A673 (cell line): Measurements from ENCODE around the gene CD4. TPM values are rescaled to one million over a fixed set of nuclear protein-coding genes. Genes with fewer than 3 reads are reported as not detected.

ENCODE experiments used
- BruUV-seq: library from RNA; stranded (reverse); fragments of 400-500 nt; replicated peaks from 2 replicates; lab custom pipeline; 2021; lab: Mats Ljungman, UMichigan
- CTCF ChIA-PET: fragments of 300-600 bp; sonication (Branson Sonifier 250); formaldehyde crosslinking; loops from one replicate; lab custom pipeline; 2022; ENCODE audit warnings: antibody characterized with exemption; lab: Charles Lee
- POLR2A ChIA-PET: fragments of 300-600 bp; sonication (Branson Sonifier 250); formaldehyde crosslinking; loops from one replicate; lab custom pipeline; 2022; ENCODE audit warnings: antibody characterized with exemption; ENCODE audit not compliant: low non-redundant PET; lab: Charles Lee
- DNase-seq: peaks from one replicate; pipeline ENCODE4 v3.0.0-alpha.2; 2015; ENCODE audit warnings: low spot score
- H3K27ac ChIP-seq: fragments of 200-600 bp; sonication (generic); 2 replicates; pipeline ENCODE4 v1.5.1; 2016; ENCODE audit warnings: mixed run types, low read depth, mild to moderate bottlenecking, mixed read lengths, antibody characterized with exemption, low read length; ENCODE audit not compliant: poor library complexity, severe bottlenecking
- H3K27me3 ChIP-seq: fragments of 200-600 bp; sonication (generic); replicated peaks from 2 replicates; pipeline ENCODE4 v1.6.1; 2017; ENCODE audit warnings: mixed run types, low read depth, mild to moderate bottlenecking, mixed read lengths, antibody characterized with exemption, low read length; ENCODE audit not compliant: insufficient read depth, poor library complexity
- H3K36me3 ChIP-seq: fragments of 200-600 bp; sonication (generic); 2 replicates; pipeline ENCODE4 v1.6.1; 2016; ENCODE audit warnings: mixed run types, mild to moderate bottlenecking, mixed read lengths, antibody characterized with exemption, low read length; ENCODE audit not compliant: insufficient read depth, poor library complexity, severe bottlenecking
- H3K4me1 ChIP-seq: fragments of 200-600 bp; sonication (generic); 2 replicates; pipeline ENCODE4 v1.6.1; 2017; ENCODE audit warnings: mixed run types, mild to moderate bottlenecking, mixed read lengths, antibody characterized with exemption, low read length; ENCODE audit not compliant: insufficient read depth, poor library complexity, severe bottlenecking
- H3K4me3 ChIP-seq: fragments of 200-600 bp; sonication (generic); 2 replicates; pipeline ENCODE4 v1.5.1; 2016; ENCODE audit warnings: low read depth, mixed run types, mild to moderate bottlenecking, mixed read lengths, low read length; ENCODE audit not compliant: poor library complexity, severe bottlenecking
- H3K9me3 ChIP-seq: fragments of 200-600 bp; sonication (generic); 2 replicates; pipeline ENCODE4 v1.6.1; 2016; ENCODE audit warnings: mixed run types, low read depth, mild to moderate bottlenecking, mixed read lengths, antibody characterized with exemption, low read length; ENCODE audit not compliant: poor library complexity, severe bottlenecking
- EZH2 ChIP-seq: fragments of 200-600 bp; sonication (generic); IDR thresholded peaks from 2 replicates; pipeline ENCODE4 v1.6.1; 2017; ENCODE audit warnings: borderline replicate concordance, low read depth, mild to moderate bottlenecking, mixed read lengths, antibody characterized with exemption, low read length; ENCODE audit not compliant: poor library complexity, severe bottlenecking
- intact Hi-C: fragments of 100-400 bp; cut with micrococcal nuclease; formaldehyde crosslinking; loops from one replicate; pipeline ENCODE4 v1.10.0; 2022; ENCODE audit not compliant: unreplicated experiment
- total RNA-seq: library from RNA; stranded (reverse); gene quantifications from 2 replicates; pipeline ENCODE4 v1.2.3, GENCODE V29; 2021
- TF ChIP-seq, protein P1 (sequence below): fragments of 300-800, 200-600 bp; sonication (generic); conservative IDR thresholded peaks from 2 replicates; pipeline ENCODE4 v1.5.1; 2017; ENCODE audit warnings: low read depth, mild to moderate bottlenecking, antibody characterized with exemption, low read length, moderate library complexity, mixed read lengths

Gene CD4
- total RNA-seq, 1 experiment from 2014 or later, result not detected

DNA sequence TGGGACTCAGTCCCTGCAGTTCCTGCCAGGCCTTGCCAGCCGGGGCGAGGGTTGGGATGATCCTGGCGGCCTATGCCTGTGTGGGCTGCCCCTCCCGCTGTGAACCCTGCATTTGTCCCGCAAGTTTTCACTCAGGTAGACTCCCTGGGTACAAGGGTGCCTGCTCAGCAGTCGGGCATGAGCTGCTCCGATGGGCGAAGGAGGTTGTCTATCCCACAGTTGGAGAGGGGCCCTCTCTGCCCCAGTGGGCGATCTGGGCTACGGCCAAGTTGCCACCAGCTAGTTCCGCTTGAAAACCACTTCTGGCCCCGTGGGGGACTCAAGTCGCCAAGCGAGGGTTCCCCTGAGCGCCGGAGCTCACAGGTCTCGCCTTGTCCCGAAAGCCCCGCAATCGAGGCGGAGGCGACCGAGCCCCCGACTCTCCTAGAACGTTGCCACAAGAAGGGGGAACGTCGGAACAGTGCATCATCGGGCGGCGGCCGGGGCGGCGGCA is 77.6 kb downstream of the CD4 start:
- Histone ChIP-seq H3K4me1 (peaks cover 31% of the 10 kb centered on the region), H3K36me3 (peaks cover 67% of the 10 kb centered on the region), H3K27ac (peak overlapping the region; percentile 99), H3K4me3 (peak overlapping the region; percentile 100), H3K9me3 (no peaks in the 10 kb centered on the region), H3K27me3 (no peaks in the 10 kb centered on the region)
- DNase-seq, result no peak
- TF ChIP-seq, protein P1, sequence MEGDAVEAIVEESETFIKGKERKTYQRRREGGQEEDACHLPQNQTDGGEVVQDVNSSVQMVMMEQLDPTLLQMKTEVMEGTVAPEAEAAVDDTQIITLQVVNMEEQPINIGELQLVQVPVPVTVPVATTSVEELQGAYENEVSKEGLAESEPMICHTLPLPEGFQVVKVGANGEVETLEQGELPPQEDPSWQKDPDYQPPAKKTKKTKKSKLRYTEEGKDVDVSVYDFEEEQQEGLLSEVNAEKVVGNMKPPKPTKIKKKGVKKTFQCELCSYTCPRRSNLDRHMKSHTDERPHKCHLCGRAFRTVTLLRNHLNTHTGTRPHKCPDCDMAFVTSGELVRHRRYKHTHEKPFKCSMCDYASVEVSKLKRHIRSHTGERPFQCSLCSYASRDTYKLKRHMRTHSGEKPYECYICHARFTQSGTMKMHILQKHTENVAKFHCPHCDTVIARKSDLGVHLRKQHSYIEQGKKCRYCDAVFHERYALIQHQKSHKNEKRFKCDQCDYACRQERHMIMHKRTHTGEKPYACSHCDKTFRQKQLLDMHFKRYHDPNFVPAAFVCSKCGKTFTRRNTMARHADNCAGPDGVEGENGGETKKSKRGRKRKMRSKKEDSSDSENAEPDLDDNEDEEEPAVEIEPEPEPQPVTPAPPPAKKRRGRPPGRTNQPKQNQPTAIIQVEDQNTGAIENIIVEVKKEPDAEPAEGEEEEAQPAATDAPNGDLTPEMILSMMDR, result no peak
- intact Hi-C loops, result loop anchor here (2.0 kb wide), 1 partner anchor 14 kb away; the partner anchor contains the start of gene USP5
- POLR2A ChIA-PET, result interaction anchor here (0.6 to 0.8 kb wide), 2 partner anchors 35 to 144 kb away, joined by 3 to 4 read pairs; no protein-coding TSS in a partner anchor
- no TSS peak for BruUV-seq
- CTCF ChIA-PET, result interaction anchor here (0.6 to 0.7 kb wide), 2 partner anchors 114 to 924 kb away, joined by 4 to 6 read pairs; partner anchors contain the start of gene MLF2

DNA sequence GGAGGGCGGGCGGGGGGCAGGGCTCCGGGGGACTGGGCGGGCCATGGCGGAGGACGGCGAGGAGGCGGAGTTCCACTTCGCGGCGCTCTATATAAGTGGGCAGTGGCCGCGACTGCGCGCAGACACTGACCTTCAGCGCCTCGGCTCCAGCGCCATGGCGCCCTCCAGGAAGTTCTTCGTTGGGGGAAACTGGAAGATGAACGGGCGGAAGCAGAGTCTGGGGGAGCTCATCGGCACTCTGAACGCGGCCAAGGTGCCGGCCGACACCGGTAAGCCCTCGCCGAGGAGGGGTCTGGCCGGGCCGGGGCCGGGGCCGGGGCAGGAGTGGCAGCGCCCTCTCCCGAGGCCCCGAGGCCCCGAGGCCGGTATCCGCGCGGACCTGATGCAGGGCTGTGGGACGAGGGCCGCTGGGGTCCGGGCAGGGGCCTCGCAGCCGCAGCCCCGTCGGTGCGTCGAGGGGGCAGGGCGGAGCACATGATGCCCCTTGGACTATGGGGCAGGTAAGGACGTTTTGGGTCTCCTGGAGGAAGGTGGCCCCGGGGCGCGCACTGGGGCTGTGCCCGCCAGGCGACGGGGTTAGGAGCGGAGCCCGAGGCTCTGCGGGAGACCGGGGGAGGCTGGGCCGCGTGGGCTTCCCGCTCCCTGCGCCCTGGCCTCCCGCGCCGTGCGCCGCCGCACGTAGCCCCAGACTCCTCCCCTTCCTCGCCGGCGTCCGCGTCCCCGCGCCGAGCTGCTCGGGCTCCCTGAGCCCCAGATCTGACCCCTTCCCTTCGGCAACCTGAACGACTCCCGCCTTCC is 78.3 kb downstream of the CD4 start, which contains the start of gene TPI1:
Gene TPI1 (plus strand): TSS at position 119 of the 798 bp plus-strand sequence. CDS start 36 bp downstream, at position 155.
- H3K9me3 ChIP-seq, result no peaks in the 10 kb centered on the region
- no peaks in the 10 kb centered on the region for H3K27me3 ChIP-seq
- peaks cover 62% of the 10 kb centered on the region for H3K36me3 ChIP-seq
- intact Hi-C loops, result loop anchor here (2.0 kb wide), 1 partner anchor 15 kb away; the partner anchor contains the start of gene USP5
- peak within 1 kb of the TSS; percentile 99 for H3K27ac ChIP-seq
- CTCF ChIA-PET, result interaction anchor here (0.6 to 1.6 kb wide), 3 partner anchors 114 to 923 kb away, joined by 4 to 6 read pairs (median 6); partner anchors contain the start of gene MLF2
- peak within 1 kb of the TSS; percentile 100 for H3K4me3 ChIP-seq
- TF ChIP-seq EZH2, result no peak
- TF ChIP-seq, protein P1, result no peak
- DNase-seq, result peak; percentile 80
- peaks cover 34% of the 10 kb centered on the region for H3K4me1 ChIP-seq
- BruUV-seq, result no TSS peak
- POLR2A ChIA-PET, result interaction anchor here (0.6 to 0.8 kb wide), 2 partner anchors 15 to 144 kb away, joined by 3 to 4 read pairs; no protein-coding TSS in a partner anchor

DNA sequence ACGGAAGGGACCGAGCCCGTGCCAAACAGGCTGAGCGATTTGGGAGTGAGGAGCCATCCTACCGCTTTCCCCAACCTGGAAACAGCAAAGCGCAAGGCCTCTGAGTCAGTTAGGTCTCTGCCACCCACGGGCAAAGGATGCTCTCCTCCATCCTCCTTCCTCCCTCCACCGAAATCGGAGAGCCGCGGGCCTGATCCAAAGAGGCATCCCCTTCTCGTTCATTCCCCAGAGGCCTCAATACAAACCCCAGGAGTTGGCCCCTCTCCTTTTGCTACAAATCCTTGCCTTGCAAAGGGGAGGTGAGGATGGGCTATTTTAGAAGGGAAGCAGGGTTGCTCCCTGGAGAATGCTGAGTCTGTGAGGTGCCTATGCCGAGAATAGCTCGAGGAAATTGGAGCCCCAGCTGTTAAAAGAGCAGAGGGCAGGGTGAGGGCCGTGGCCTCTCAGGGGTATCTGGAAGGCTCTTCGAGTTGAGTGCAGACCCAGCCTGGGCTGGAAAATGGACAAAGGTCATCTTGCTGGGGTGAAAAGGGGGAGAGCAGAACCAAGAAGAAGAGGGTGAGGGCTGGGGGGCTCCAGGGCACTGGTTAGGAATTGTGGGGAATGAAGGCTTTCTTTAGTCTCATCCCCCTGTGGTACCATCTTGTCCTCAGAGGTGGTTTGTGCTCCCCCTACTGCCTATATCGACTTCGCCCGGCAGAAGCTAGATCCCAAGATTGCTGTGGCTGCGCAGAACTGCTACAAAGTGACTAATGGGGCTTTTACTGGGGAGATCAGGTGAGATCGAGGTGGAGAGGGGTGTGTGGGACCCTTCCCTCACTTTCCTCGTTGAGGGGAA is 79.1 kb downstream of the CD4 start:
- H3K36me3 ChIP-seq, result peaks cover 54% of the 10 kb centered on the region
- peak; percentile 48 for DNase-seq
- no peaks in the 10 kb centered on the region for H3K9me3 ChIP-seq
- CTCF ChIA-PET, result interaction anchor here (0.6 to 1.7 kb wide), 5 partner anchors 47 to 244 kb away, joined by 3 to 11 read pairs (median 4); partner anchors contain the start of gene GPR162
- peak overlapping the region; percentile 100 for H3K4me3 ChIP-seq
- no peaks in the 10 kb centered on the region for H3K27me3 ChIP-seq
- H3K4me1 ChIP-seq, result peaks cover 34% of the 10 kb centered on the region
- BruUV-seq, result no TSS peak
- POLR2A ChIA-PET, result no interaction called here
- intact Hi-C loops, result no loop called here
- TF ChIP-seq EZH2, result no peak
- TF ChIP-seq, protein P1, result peak; percentile 29; the same call in 1 of the 2 replicates
- H3K27ac ChIP-seq, result peak overlapping the region; percentile 99
